GM19238 (cell line): Measurements from ENCODE around the gene PPP1R12A.
"Not testable (repeated sequence)": the region's sequence is repeated elsewhere in the genome, so short reads cannot be mapped to it uniquely, and the experiment has no call there.

Experiments
- DNase-seq: peaks from one replicate; pipeline ENCODE4 v3.0.0; 2011; ENCODE audit warnings: low spot score; ENCODE audit not compliant: insufficient read length

PPP1R12A gene

GRCh38 chr12:79935021-79935623 is at the start of gene PPP1R12A:
TSS of gene PPP1R12A (minus strand) at chr12:79935097. CDS start at chr12:79934931, 166 bp downstream.
- peak; percentile 68 for DNase-seq

DNA sequence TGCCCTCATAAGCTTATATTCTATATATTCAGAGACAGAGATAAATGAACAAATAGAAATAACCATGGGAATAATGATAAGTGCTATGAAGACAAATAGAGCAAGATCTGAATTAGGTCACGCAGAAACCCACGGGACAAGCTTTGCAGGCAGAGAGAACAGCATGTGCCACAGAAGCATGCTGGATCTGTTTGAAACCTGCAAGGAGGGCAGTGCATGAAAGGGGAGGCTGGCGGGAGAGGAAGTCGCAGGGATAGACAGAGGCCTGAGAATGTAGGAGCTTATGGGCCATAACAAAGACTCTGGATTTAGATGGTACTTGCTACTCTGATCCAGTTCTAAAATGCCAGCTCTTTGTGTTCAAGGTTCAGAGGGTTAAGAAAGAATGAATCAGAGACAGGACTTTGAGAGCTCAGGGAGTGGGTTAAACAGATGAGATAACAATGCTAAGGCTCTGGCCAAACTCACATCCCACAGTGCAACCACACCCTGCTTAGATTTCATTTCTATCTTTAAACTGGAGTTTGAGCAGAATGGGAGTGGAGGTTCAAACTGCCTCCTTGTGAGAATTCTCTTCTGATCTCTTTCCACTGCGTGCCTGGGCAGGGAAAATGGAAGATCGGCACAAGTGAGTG is 49.2 kb upstream of the PPP1R12A start:
- no peak for DNase-seq

DNA sequence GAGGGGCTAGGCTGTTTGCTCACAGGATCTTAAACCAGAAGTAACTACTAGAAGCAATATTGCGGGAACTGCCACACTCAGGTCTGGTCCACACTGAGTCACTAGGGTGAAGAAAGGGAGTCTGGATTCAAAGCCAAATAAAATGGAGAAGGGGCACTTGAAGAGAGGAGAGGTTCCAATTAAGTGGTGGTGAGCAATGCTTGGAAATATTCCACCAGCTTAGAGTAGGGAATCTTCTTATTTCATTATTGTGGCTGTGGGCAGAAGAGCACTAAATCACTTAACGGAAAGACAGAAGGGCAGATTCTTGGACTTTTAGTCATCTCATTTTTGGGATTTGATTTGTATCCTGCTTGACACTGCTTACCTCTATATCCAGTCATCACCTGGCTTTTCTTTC is 48.6 kb upstream of the PPP1R12A start:
- DNase-seq, result no peak

- DNase-seq, result no peak
Measured at GRCh38 chr12:79982086-79983062, 47.5 kb upstream of the PPP1R12A start.

DNA sequence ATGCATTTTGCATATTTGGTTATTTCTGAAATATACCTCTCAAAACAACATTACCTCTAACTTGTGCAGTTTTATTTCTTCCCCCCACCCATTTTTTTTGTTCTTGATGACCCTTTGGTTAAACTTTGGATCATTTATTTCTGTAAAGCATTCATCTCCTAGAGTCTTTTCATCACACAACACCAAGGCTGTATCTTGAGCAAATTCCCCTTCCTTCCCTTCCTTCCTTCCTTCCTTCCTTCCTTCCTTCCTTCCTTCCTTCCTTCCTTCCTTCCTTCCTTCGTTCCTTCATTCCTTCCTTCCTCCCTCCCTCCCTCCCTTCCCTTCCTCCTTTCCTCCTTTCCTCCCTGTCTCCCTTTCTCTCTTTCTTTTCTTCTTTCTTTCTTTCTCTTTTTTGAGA is 43.8 kb upstream of the PPP1R12A start:
- no peak for DNase-seq

DNA sequence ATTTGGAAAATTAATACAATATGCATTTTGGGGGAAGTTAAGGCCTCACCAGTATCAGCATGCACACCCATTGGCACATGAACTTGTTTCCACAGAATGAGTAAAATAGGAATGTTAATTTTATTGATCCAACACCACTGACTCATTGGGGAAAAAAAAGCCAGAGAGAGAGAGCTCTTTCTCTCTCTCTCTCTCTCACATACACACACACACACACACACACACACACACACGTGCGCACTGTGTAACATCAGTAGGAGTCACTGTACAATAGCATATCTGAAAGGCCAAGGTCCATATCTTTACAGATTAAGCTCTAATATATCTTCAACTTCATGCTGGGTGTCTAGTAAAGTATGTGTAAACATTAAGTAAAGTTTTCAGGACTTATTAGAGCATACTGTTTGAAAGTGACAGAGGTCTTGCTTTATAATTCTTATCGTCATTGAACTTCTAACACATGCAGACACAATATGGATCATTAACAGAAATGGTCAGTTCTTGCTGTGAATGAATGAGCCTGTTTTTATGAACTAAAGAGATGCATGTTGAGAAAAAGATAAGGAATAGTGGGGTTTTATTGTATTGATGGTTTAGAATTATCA is 43.1 kb upstream of the PPP1R12A start:
- not testable (repeated sequence) for DNase-seq

GRCh38 chr12:79975143-79975542 is 40.2 kb upstream of the PPP1R12A start:
- no peak for DNase-seq

GRCh38 chr12:79973801-79974200 is 38.9 kb upstream of the PPP1R12A start:
- no peak for DNase-seq

DNA sequence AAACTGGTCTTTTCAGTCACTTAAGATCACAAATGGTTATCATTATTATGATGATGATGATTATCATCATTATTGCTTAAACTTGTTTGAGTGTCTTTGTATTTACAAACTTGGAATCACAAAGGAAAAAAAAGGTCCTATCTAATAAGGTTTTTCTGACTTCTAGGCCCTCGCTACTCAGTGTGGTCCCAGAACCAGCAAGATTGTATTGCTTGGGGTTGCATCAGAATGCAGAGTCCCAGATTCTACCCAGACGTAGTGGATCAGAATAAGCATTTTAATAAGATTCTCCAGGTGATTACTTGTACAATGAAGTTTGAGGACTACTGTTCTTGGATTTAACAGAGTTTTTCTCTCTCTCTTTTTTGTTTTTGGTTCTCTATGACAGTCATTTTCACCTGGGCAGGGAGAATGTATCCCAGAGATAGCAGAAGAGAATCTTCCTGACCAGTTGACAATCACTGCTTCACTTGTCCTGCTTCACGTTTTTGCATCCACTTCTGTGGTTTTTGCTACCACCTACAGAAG is 29.3 kb upstream of the PPP1R12A start:
- DNase-seq, result no peak

DNA sequence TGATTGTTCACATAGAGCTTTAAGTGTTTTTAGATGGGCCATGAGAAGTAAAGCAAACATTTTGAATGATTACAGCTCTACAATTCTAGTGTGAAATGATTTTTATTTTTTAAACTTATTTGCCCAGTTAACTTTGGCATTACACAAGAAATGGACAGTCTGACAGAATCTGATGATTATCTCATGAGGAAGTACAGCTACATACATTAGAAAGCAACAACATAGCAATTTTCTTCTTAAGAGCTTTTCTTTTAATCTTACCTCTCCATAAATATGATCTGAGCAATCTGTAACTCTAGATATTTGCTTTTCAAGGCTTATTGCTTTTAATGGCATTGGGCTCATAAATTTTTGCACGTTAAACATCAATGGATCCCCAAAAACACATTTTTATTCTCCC is 26.5 kb upstream of the PPP1R12A start:
- DNase-seq, result no peak

- DNase-seq, result no peak
Measured at GRCh38 chr12:79959484-79959883, 24.6 kb upstream of the PPP1R12A start.

DNA sequence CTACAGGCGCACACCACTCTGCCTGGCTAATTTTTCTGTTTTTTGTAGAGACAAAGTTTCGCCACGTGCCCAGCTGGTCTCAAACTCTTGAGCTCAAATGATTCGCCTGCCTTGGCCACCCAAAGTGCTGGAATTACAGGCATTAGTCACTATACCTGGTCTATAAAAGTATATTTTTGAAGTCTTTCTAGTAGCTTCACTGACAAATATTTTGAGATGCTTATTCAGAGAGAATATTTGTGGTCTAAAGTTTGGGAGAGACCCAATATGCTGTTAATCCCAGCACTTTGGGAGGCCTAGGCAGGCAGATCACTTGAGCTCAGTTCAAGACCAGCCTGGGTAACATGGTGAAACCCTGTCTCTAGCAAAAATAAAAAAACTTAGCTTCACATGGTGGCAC is 22.0 kb upstream of the PPP1R12A start:
- no peak for DNase-seq

DNA sequence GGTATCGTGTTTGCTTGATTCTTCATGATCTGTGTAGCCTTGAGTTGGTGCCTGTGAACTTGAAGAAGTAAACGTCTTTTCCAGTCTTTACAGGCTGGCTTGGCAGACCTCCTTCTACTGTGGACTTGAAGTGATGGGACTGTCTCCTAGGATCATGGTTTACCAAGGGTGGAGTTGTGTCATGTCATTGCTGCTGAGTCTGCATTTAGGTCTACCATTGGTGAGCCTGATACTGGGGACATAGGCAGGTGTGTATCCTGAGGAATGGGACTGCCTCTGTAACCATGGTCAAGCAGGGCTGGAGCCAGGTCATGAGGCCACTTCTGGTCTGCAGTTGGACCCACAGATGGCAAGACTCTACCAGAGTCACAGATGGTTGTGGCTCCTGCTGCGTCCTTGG is 20.7 kb upstream of the PPP1R12A start:
- DNase-seq, result no peak

DNA sequence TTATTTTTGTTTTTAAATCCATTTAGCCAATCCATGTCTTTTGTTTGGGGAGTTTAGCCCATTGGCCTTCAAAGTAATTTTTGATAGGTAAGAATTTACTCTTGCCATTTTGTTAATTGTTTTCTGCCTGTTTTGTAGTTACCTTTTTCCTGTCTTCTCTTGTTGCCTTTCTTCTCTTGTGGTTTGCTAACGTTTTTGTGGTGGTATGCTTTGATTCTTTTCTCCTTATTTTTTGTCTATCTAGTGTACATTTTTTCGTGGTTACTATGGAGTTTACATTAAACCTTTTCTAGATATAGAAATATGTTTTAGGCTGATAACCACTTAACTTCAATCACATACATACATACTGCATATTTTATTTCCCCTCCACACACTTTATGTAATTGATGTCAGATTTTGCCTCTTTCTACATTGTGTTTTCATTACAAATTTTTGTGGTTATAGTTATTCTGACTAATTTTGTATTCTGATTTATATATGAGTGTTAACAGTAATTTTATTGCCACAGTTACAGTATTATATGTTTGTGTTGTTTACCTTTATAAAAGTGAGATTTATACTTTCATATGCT is 19.2 kb upstream of the PPP1R12A start:
- no peak for DNase-seq

- no peak for DNase-seq
Measured at GRCh38 chr12:79949098-79949497, 14.2 kb upstream of the PPP1R12A start.

DNA sequence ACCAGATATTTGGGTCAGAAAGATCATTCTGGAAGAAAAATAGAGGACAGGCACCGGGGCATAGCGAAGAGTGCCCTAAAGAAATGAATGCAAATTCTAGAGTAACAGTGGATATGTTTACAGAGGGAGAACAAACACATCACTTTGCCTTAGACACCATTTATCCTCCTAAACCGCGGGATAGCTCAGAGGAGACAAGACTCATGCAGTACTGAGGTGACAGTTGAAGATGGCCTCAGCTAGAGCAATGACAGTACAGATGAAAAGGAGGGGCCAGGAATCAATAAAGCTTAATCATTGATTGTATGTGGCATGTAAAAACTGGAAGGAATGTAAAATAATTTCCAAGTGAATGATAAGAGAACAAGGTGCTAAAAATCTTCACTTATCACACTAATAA is 10.5 kb upstream of the PPP1R12A start:
- DNase-seq, result no peak

- no peak for DNase-seq
Measured at GRCh38 chr12:79944565-79944964, 9.7 kb upstream of the PPP1R12A start.

GRCh38 chr12:79942846-79943245 is 7.9 kb upstream of the PPP1R12A start:
- DNase-seq, result not testable (repeated sequence)

GRCh38 chr12:79939728-79940310 is 4.9 kb upstream of the PPP1R12A start:
- no peak for DNase-seq

GRCh38 chr12:79938843-79939242 is 3.9 kb upstream of the PPP1R12A start:
- DNase-seq, result no peak

DNA sequence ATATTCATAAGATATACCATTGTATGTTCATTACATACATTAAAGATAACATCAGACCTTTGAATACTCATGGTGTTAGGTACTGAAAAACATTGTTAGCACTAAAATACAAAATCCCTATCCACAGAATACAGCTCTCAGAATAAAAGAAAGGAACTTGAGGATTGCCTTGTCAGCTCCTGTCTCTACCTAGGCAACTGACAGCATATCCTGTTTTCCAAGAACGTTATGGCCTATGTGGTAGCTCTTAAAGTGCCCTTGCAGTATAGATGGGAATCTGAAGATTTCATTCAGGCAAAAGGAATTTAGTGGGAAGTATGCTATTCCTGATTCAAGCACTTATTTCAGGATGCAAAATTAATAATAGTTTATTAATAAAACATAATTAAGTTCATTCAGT is 1.8 kb upstream of the PPP1R12A start:
- DNase-seq, result no peak
